Panc1 (cell line): ENCODE results near the gene DES. TPM values are rescaled to one million over a fixed set of nuclear protein-coding genes. Genes with fewer than 3 reads are reported as not detected.

Experiments
- ATAC-seq: fragments of 200-7000 bp; cut with Tn5 transposase; 2 replicates; pipeline ENCODE4 v1.9.1; 2020; ENCODE audit warnings: mild to moderate bottlenecking, moderate library complexity
- BruUV-seq: library from RNA; stranded (reverse); fragments of 400-500 nt; replicated peaks from 2 replicates; lab custom pipeline; 2021; lab: Mats Ljungman, UMichigan
- CTCF ChIA-PET: fragments of 300-600 bp; sonication (Branson Sonifier 250); formaldehyde crosslinking; loops from one replicate; lab custom pipeline; 2022; ENCODE audit warnings: antibody characterized with exemption; lab: Charles Lee
- POLR2A ChIA-PET: fragments of 300-600 bp; sonication (Branson Sonifier 250); formaldehyde crosslinking; loops from one replicate; lab custom pipeline; 2022; ENCODE audit warnings: antibody characterized with exemption; lab: Charles Lee
- DNase-seq: peaks from one replicate; pipeline ENCODE4 v3.0.0-alpha.2; 2010; ENCODE audit warnings: low read depth, low spot score
- H3K27ac ChIP-seq: 2 replicates; pipeline ENCODE4 v1.5.1; 2011; ENCODE audit warnings: mild to moderate bottlenecking, low read length, inconsistent platforms
- H3K27me3 ChIP-seq: fragments of 200-500 bp; sonication (Bioruptor generic); 2 replicates; pipeline ENCODE4 v1.6.0; 2014; ENCODE audit warnings: low read length, inconsistent platforms; ENCODE audit not compliant: control insufficient read depth, insufficient read depth
- H3K36me3 ChIP-seq: fragments of 200-500 bp; sonication (Bioruptor generic); 2 replicates; pipeline ENCODE4 v1.5.1; 2014; ENCODE audit warnings: inconsistent platforms, mild to moderate bottlenecking, low read length, moderate library complexity; ENCODE audit not compliant: control insufficient read depth, insufficient read depth
- H3K4me1 ChIP-seq: 2 replicates; pipeline ENCODE4 v1.5.1; 2011; ENCODE audit warnings: inconsistent platforms, mild to moderate bottlenecking, low read length, moderate library complexity; ENCODE audit not compliant: control insufficient read depth, insufficient read depth
- H3K4me3 ChIP-seq, 2 experiments: 2 replicates each; pipeline ENCODE4 v1.5.1; 2011 to 2012; ENCODE audit warnings: low read depth in 2 of 2, low read length in 2 of 2, mild to moderate bottlenecking in 2 of 2, inconsistent platforms in 1 of 2, moderate library complexity in 1 of 2
- H3K9me3 ChIP-seq: fragments of 200-500 bp; sonication (Bioruptor generic); 2 replicates; pipeline ENCODE4 v1.5.1; 2014; ENCODE audit warnings: low read depth, mild to moderate bottlenecking, inconsistent platforms, low read length, moderate library complexity; ENCODE audit not compliant: control insufficient read depth, insufficient read depth
- CTCF ChIP-seq: fragments of 450-650 bp; IDR thresholded peaks from 2 replicates; pipeline ENCODE4 v1.5.1; 2017; ENCODE audit warnings: mild to moderate bottlenecking
- POLR2AphosphoS5 ChIP-seq: IDR thresholded peaks from 2 replicates; pipeline ENCODE4 v1.6.1; 2012; ENCODE audit warnings: mild to moderate bottlenecking, low read depth, low read length, moderate library complexity
- REST ChIP-seq, 2 experiments: IDR thresholded peaks; 2 replicates each; pipeline ENCODE4 v1.6.1; 2011 to 2012; ENCODE audit warnings: low read depth in 2 of 2, control low read depth in 1 of 2, low read length in 1 of 2, mild to moderate bottlenecking in 1 of 2, moderate library complexity in 1 of 2; ENCODE audit not compliant: insufficient read depth in 1 of 2
- SIN3A ChIP-seq: IDR thresholded peaks from 2 replicates; pipeline ENCODE4 v1.6.1; 2012; ENCODE audit warnings: low read depth, mild to moderate bottlenecking, low read length, moderate library complexity, borderline replicate concordance; ENCODE audit not compliant: insufficient read depth
- TCF7L2 ChIP-seq: IDR thresholded peaks from 2 replicates; pipeline ENCODE4 v1.6.1; 2011; ENCODE audit warnings: mild to moderate bottlenecking, low read depth, low read length, inconsistent platforms
- in situ Hi-C: cut with HindIII; loops from 2 replicates; pipeline ENCODE4 v1.10.0; 2016; ENCODE audit warnings: low sequenced_read_pairs, low pct_unique_long_range_greater_than_20kb
- intact Hi-C: fragments of 100-400 bp; cut with micrococcal nuclease; formaldehyde crosslinking; loops from one replicate; pipeline ENCODE4 v1.10.0; 2022; ENCODE audit not compliant: unreplicated experiment
- total RNA-seq: library from RNA; stranded (reverse); gene quantifications from one replicate; pipeline ENCODE4 v1.2.1, GENCODE V29; 2021; ENCODE audit not compliant: unreplicated experiment

DES gene
- total RNA-seq, 1 experiment from 2014 or later = 0.69 TPM

GRCh38 chr2:219380926-219381325, 37.3 kb upstream of the DES start:
- no peak overlapping the region for H3K27ac ChIP-seq
- no peaks in the 10 kb centered on the region for H3K9me3 ChIP-seq
- CTCF ChIA-PET = no interaction called here
- POLR2A ChIA-PET = no interaction called here
- no TSS peak for BruUV-seq
- intact Hi-C loops = no loop called here
- H3K4me1 ChIP-seq = no peaks in the 10 kb centered on the region
- H3K4me3 ChIP-seq = no peak overlapping the region
- DNase-seq (no peak), ATAC-seq (no peak)
- no peak for TF ChIP-seq CTCF
- TF ChIP-seq SIN3A = no peak
- TF ChIP-seq POLR2AphosphoS5 = no peak
- TF ChIP-seq TCF7L2 = no peak
- no peak for TF ChIP-seq REST (IDR thresholded peaks at IDR 0.05; ENCODE audit: insufficient read depth in 1 of 2, low read depth in 2 of 2, low read length in 1 of 2)
- no peaks in the 10 kb centered on the region; the same call in none of the 2 replicates for H3K36me3 ChIP-seq
- no peaks in the 10 kb centered on the region for H3K27me3 ChIP-seq
- in situ Hi-C loops = no loop called here

- no peak for DNase-seq
- in situ Hi-C loops = no loop called here
- no peak overlapping the region for H3K4me3 ChIP-seq
- no TSS peak for BruUV-seq
- no peak overlapping the region for H3K27ac ChIP-seq
- TF ChIP-seq TCF7L2 (no peak), SIN3A (no peak), CTCF (no peak), POLR2AphosphoS5 (no peak), REST (IDR thresholded peaks at IDR 0.05; ENCODE audit: insufficient read depth in 1 of 2, low read depth in 2 of 2, low read length in 1 of 2) (no peak)
- intact Hi-C loops = no loop called here
- peaks cover 2% of the 10 kb centered on the region for H3K36me3 ChIP-seq
- ChIA-PET POLR2A (no interaction called here), CTCF (no interaction called here)
- no peaks in the 10 kb centered on the region for H3K9me3 ChIP-seq
- no peak for ATAC-seq
- H3K27me3 ChIP-seq = no peaks in the 10 kb centered on the region
- H3K4me1 ChIP-seq = peaks cover under 1% of the 10 kb centered on the region
These were observed 36.7 kb upstream of the DES start for GRCh38 chr2:219381448-219381847.
